ENCODE results near the gene FKBP2. TPM values are rescaled to one million over a fixed set of nuclear protein-coding genes. Genes with fewer than 3 reads are reported as not detected.
"Not testable (repeated sequence)": the region's sequence is repeated elsewhere in the genome, so short reads cannot be mapped to it uniquely, and the experiment has no call there.

Gene FKBP2
- polyA plus RNA-seq, 1 donor, result 72.7 TPM

DNA sequence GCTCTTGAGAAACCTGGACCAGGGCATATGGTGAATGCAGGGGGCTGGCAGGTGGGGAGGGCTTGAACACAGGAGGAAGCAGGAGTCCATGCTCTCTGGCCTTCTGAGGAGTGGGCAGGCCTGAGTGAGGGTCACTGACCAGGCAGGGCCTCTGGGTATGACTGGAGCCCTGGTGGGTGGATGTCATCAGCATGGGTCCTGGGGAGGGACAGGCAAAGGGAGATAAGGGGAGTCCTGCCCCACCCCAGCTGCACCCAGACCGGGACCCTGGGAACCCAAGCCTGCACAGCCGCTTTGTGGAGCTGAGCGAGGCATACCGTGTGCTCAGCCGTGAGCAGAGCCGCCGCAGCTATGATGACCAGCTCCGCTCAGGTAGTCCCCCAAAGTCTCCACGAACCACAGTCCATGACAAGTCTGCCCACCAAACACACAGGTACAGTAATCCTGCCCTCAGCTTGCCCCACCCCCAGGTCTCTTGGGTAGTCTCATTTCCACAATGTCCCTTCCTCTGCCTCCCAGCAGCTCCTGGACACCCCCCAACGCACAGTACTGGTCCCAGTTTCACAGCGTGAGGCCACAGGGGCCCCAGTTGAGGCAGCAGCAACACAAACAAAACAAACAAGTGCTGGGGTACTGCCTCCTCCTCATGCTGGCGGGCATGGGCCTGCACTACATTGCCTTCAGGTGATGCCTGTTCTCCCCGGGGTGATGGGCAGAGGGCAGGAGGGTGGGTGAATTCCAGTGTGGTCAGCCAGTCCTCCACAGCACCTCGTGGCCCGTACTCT is 8.5 kb upstream of the FKBP2 start:
- DNase-seq, result no peak

DNA sequence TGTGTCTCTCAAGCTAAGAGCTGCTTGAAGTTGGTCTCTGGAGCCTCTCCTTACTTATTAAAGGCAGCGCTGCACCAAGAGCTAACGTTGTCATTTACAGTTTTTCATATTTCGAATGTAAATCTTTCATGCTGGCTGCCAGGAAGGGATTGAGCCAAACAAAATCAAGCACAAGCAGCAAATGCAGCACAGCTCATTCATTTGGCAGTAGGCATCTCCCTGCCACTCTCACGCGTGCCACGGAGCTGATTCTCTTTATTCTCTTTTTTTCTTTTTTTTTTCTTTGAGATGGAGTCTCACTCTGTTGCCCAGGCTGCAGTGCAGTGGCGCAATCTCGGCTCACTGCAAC is 8.0 kb upstream of the FKBP2 start:
- DNase-seq, result no peak

GRCh38 chr11:64233913-64234586 is 6.8 kb upstream of the FKBP2 start, which contains the start of gene VEGFB:
Gene VEGFB, plus strand, starts transcription at chr11:64234584. Its CDS starts 250 bp downstream, at chr11:64234834.
- DNase-seq, result no peak

GRCh38 chr11:64234647-64235379 is 6.1 kb upstream of the FKBP2 start:
- DNase-seq, result no peak

DNA sequence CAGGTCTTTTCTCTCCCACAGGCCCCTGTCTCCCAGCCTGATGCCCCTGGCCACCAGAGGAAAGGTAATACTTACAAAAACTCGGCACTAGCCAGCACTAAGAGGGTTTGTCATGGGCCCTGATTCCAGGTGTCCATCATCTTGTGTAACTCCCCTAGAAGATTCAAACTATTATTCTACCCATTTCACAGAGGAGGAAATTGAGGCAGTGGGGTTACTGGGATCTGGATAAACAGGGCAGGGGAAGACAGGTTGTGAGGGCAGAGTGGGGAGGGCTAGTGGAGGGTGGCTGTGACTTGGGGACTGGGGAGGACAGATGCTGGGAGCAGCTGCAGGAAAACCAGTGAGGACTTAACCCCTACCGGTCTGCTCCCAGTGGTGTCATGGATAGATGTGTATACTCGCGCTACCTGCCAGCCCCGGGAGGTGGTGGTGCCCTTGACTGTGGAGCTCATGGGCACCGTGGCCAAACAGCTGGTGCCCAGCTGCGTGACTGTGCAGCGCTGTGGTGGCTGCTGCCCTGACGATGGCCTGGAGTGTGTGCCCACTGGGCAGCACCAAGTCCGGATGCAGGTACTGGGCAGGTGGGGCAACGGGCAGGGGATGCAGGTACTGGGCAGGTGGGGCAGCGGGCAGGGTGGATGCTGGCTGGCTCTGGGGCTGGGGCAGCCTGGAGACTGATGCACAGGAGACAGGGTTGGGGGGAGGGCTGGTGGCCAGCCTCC is 5.3 kb upstream of the FKBP2 start:
- DNase-seq, result no peak

DNA sequence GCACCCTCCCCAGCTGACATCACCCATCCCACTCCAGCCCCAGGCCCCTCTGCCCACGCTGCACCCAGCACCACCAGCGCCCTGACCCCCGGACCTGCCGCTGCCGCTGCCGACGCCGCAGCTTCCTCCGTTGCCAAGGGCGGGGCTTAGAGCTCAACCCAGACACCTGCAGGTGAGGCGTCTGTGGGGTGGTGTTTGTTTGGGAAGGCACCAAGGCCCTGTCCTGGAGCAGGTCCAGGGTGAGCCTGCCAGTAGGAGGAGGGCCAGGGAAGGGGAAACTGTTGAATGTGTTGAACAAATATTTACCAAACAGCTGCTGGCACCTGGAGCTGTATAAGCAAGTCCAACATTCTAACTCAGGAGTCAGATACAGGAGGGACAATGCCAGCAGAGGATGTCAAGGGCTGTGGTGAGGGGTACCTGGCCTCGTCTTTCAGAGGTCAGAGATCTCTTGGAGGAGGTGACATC is 3.4 kb upstream of the FKBP2 start:
- no peak for DNase-seq

DNA sequence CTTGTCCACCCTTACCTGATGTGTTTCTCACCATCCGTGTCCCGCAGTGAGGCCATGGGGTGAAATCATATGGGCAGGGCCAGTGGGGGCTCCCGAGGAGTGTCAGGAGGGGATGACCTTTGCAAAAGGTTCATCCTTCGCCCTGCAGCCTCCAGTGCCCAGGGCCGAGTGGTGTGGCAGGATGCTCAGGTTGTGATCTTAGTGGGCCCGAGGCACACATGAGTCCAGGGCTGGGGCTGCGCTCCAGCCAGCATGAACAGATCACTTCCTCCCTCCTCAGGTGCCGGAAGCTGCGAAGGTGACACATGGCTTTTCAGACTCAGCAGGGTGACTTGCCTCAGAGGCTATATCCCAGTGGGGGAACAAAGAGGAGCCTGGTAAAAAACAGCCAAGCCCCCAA is 2.8 kb upstream of the FKBP2 start:
- no peak for DNase-seq

DNA sequence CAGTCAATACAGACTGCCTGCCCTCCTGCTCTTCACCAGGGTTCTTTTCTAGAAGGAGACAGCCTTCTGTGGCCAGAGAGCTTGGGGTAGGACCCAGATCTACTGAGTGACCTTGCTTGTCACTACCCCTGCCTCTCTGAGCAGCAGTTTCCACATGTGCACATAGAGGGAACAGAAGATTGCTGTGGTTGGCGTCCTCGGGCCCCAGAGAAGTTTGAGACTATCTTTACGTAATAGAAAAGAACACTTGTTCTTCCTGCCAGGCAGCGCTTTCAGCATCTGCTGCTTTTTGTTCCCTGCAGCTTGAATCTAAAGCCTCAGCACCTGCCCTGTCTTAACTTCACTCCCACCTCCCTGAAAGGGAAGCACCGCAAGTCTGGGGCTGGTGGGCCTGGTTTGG is 1.9 kb upstream of the FKBP2 start:
- DNase-seq, result no peak

DNA sequence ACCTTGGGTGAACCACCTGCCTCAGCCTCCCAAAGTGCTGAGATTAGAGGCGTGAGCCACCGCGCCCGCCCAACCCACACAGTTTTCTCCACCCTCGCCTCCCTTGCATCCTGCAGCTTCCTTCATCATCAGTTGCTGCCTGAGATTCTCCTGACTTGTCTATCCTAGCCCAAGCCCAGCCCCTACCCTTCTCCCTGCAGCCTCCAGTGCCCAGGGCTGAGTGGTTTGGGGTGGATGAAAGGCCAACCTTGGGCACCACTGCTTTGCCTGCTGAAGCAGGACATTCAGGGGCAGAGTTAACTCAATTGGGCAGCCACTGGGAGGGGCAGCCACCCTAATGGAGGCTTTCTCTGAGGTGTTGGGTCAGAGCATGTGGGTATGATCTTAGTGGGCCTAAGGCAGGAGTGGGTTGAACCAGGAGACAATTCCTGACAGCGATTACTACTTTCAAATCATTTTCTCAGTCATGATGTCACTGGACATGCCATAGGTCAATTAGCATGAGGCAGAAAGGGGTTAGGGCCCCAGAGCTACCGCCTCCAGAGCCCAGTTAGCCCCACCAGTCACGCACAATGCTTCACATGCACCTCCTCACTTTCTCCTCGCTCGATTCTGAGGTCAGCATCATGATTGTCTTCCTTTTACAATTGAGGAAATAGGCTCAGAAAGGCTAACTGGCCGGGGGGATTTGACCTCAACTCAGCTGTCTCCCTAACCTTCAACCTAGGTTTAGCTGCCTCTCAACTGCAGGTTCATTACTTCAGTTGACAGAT is 1.0 kb upstream of the FKBP2 start:
- DNase-seq, result no peak

DNA sequence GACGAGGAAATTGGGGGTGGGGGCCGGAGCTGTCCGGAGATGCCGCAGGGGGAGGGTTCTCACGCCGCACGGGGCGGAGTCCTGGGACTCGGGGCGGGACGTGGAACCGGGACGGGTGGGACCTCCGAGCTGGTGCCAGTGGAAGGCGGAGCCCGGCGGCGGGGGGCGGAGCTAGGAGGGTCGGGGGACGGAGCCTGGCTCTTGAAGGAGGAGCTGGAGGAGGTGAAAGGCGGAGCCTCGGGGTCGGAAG is 271 bp downstream of the FKBP2 start:
- peak; percentile 99 for DNase-seq

- no peak for DNase-seq
Measured at GRCh38 chr11:64241491-64242374, 838 bp downstream of the FKBP2 start.

DNA sequence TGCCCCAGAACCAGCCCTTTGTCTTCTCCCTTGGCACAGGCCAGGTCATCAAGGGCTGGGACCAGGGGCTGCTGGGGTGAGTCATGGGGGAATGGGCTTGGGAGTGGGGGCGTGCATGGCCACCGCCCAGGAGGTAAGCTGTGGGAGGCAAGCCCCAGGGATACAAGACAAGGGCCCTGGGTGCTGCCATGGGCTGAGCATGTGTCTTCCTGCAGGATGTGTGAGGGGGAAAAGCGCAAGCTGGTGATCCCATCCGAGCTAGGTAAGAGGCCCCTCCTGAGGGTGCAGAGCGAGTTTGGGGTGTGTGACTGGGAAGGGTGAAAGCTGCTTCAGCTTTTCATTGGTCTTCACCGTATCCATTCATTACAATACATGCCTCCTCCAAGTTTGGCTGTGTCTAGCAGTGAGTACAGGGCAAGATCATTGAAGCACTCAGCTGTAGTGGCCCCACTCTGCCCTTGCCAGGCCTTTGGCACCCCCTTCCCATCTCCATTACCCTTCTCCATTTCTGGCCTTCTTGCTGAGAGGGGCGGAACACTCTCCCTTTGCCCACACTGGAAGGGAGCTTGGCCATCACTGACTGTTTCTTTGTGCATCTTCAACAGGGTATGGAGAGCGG is 2.5 kb downstream of the FKBP2 start:
- DNase-seq, result no peak

GRCh38 chr11:64244107-64244506 is 3.2 kb downstream of the FKBP2 start:
- no peak for DNase-seq

GRCh38 chr11:64244966-64245365 is 4.1 kb downstream of the FKBP2 start:
- no peak for DNase-seq

- no peak for DNase-seq
Measured at GRCh38 chr11:64245401-64245796, 4.5 kb downstream of the FKBP2 start.

DNA sequence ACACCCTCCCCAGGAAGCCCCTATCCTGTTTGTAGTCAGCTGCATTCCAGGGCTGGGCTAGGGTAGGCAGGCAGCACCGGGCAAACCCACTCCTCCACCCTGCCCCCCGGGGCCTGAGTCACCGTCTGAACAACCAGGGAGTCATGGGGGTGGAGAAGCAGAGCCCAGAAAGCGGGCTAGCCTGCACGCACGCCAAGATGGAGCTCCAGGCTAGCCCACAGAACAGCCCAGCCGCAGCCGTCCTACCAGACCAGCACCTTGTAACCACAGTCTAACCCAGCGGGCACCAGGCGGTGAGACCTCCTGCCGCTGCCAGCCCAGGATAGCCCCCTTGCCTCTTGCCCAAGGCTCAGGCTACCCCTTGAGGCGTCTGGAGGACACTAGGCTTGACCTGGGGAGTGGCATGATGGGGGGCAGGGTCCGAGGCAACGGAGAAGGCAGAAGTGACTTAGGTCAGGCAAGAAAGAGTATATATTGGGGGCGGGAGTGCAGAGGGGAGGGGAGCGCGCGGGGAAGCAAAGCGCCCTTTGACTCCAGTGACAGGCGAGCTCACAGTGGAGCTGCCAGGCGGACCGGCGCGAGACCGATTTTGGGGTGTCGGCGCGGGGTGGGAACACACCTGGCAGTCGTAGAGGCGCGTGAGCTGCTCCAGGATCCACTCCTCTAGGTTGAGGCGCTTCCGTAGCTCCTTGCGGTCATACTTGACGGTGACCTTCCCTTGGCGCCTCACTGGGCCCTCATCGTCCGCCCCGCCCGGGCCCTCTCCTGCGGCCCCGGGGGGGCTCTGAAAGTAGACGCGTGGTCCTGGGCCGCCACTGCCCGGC is 5.1 kb downstream of the FKBP2 start:
- no peak for DNase-seq

GRCh38 chr11:64246621-64246870 is 5.7 kb downstream of the FKBP2 start:
- not testable (repeated sequence) for DNase-seq

- no peak for DNase-seq
Measured at GRCh38 chr11:64246871-64247728, 6.2 kb downstream of the FKBP2 start, which contains the start of gene PPP1R14B. Gene PPP1R14B, minus strand, starts transcription at chr11:64246943. Its CDS starts 270 bp downstream, at chr11:64246673.

Measured in left kidney (tissue), 2 donors.